ENCODE data around the gene SLC20A1.

DNA sequence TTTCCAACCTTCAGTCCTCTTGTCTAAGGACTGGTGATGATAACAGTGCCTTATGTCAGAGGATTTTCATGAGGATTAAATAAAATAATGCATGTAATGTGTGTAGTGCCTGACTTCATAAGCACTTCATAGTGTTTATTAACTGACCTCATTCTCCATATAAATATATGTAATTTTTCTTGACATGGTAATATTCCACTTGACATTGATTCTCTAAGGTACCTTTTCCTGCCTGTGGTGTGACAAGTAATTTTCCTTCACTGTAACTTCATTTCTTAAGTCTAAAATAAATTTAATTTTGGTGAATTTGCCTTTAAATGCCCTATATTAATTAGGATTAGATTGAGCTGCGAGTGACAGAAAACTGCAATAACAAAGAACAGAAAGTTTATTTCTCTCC is 27.3 kb downstream of the SLC20A1 start:
- TF ChIP-seq EZH2 (optimal IDR thresholded peaks at IDR 0.05; ENCODE audit: low read depth, low read length): no peak
- TF ChIP-seq, protein P1, sequence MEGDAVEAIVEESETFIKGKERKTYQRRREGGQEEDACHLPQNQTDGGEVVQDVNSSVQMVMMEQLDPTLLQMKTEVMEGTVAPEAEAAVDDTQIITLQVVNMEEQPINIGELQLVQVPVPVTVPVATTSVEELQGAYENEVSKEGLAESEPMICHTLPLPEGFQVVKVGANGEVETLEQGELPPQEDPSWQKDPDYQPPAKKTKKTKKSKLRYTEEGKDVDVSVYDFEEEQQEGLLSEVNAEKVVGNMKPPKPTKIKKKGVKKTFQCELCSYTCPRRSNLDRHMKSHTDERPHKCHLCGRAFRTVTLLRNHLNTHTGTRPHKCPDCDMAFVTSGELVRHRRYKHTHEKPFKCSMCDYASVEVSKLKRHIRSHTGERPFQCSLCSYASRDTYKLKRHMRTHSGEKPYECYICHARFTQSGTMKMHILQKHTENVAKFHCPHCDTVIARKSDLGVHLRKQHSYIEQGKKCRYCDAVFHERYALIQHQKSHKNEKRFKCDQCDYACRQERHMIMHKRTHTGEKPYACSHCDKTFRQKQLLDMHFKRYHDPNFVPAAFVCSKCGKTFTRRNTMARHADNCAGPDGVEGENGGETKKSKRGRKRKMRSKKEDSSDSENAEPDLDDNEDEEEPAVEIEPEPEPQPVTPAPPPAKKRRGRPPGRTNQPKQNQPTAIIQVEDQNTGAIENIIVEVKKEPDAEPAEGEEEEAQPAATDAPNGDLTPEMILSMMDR (IDR thresholded peaks at IDR 0.05; ENCODE audit: low read length): no peak
- TF ChIP-seq EZH2phosphoT487 (IDR thresholded peaks at IDR 0.05; ENCODE audit: low read length): no peak
